Upper lobe of left lung (tissue), 6 donors: Measurements from ENCODE around the gene ASIC1. TPM values are rescaled to one million over a fixed set of nuclear protein-coding genes. Genes with fewer than 3 reads are reported as not detected.
A peak's percentile ranks its signal among the peaks of the same experiment; 100 is the strongest.

Source experiments
- ATAC-seq, 2 donors: fragments of 200-7000 bp; cut with Tn5 transposase; one replicate each; pipeline ENCODE4 v1.9.1; 2022; ENCODE audit warnings: mild to moderate bottlenecking in 2 of 2, moderate library complexity in 2 of 2; ENCODE audit not compliant: low FRiP score in 2 of 2
- DNase-seq, 2 donors: peaks; one replicate each; pipeline ENCODE4 v3.0.0-alpha.2; 2019 to 2020
- H3K27ac ChIP-seq, 4 donors: fragments of 200-600 bp; sonication (generic); one replicate each; pipeline ENCODE4 v1.5.1; 2016 to 2019
- H3K27me3 ChIP-seq, 4 donors: fragments of 200-600 bp; sonication (generic); one replicate each; pipeline ENCODE4 v1.5.1; 2017 to 2019
- H3K36me3 ChIP-seq, 4 donors: fragments of 200-600 bp; sonication (generic); one replicate each; pipeline ENCODE4 v1.5.1; 2016 to 2019
- H3K4me1 ChIP-seq, 4 donors: fragments of 200-600 bp; sonication (generic); one replicate each; pipeline ENCODE4 v1.5.1; 2018 to 2019
- H3K4me3 ChIP-seq, 4 donors: fragments of 200-600 bp; sonication (generic); one replicate each; pipeline ENCODE4 v1.5.1; 2017 to 2019; ENCODE audit warnings: mild to moderate bottlenecking in 2 of 4, moderate library complexity in 1 of 4
- H3K9me3 ChIP-seq, 4 donors: fragments of 200-600 bp; sonication (generic); one replicate each; pipeline ENCODE4 v1.5.1; 2018 to 2019
- CTCF ChIP-seq, 6 experiments: fragments of 450-650 bp in 4 of 6; fragments of 200-600 bp in 2 of 6; sonication (generic) in 2 of 6; IDR thresholded peaks; one replicate each; pipeline ENCODE4 v1.5.1; 2016 to 2019; ENCODE audit warnings: antibody characterized with exemption in 6 of 6
- EP300 ChIP-seq, 4 donors: sonication (generic); formaldehyde crosslinking; IDR thresholded peaks; one replicate each; pipeline ENCODE4 v1.5.1; 2017; ENCODE audit warnings: antibody characterized with exemption in 4 of 4, control low read depth in 2 of 4
- POLR2A ChIP-seq, 4 donors: fragments of 450-650 bp; IDR thresholded peaks; one replicate each; pipeline ENCODE4 v1.5.1; 2016 to 2017; ENCODE audit warnings: antibody characterized with exemption in 4 of 4, mild to moderate bottlenecking in 2 of 4
- POLR2AphosphoS5 ChIP-seq, 2 donors: sonication (generic); formaldehyde crosslinking; IDR thresholded peaks; one replicate each; pipeline ENCODE4 v1.5.1; 2017; ENCODE audit warnings: antibody characterized with exemption in 2 of 2
- WGBS, 2 donors: methylation state at CpG; one replicate each; pipeline ENCODE4 v1.1.5; 2017 to 2018; 5-methylcytosine and 5-hydroxymethylcytosine counted together
- total RNA-seq, 6 donors: library from RNA; depleted of rRNA in 4 of 6; stranded (reverse); fragments of >200 nt in 4 of 6; gene quantifications; one replicate each; pipeline versions ENCODE4 v1.1.0 to v1.2.1, GENCODE V29; 2016 to 2021
- donor health status: DM: no; HTN: no; CAD: no; lungs with moderate emphysema.
- donor health status: DM: no; HTN: yes; CAD: no; lungs with severe emphysema.

ASIC1 gene
- total RNA-seq, 6 donors from 2014 or later, result 0.15 to 2.7 (median 1.1) TPM; not detected in 2

GRCh38 chr12:50101663-50102062 is 44.3 kb downstream of the ASIC1 start:
- H3K27ac ChIP-seq, result no peak overlapping the region
- 84 to 85% methylated on average over 3 of the region's 3 CpGs for WGBS, 2 donors

GRCh38 chr12:50102131-50102531 is 44.7 kb downstream of the ASIC1 start:
- WGBS, 2 donors, result 89 to 92% methylated on average over 2 of the region's 2 CpGs
- Histone ChIP-seq H3K27ac (no peak overlapping the region), H3K27me3 (no peaks in the 10 kb centered on the region), H3K4me1 (peaks cover 8 to 15% (median 13%) of the 10 kb centered on the region in 4 donors), H3K4me3 (no peak overlapping the region), H3K36me3 (peaks cover 16 to 48% (median 32%) of the 10 kb centered on the region in 4 donors), H3K9me3 (no peaks in the 10 kb centered on the region)
- TF ChIP-seq POLR2A (IDR thresholded peaks at IDR 0.05) (no peak), EP300 (IDR thresholded peaks at IDR 0.05) (no peak), CTCF (IDR thresholded peaks at IDR 0.05) (no peak), POLR2AphosphoS5 (IDR thresholded peaks at IDR 0.05) (no peak)
- DNase-seq (no peak), ATAC-seq (no peak)

More at GRCh38 chr12:50101663-50102062, 44.3 kb downstream of the ASIC1 start:
- peak in 1 of 2 donors; percentile 28 for ATAC-seq
- H3K27me3 ChIP-seq, result no peaks in the 10 kb centered on the region
- H3K4me1 ChIP-seq, result peaks cover 8 to 15% (median 13%) of the 10 kb centered on the region in 4 donors
- H3K9me3 ChIP-seq, result no peaks in the 10 kb centered on the region
- TF ChIP-seq POLR2AphosphoS5 (IDR thresholded peaks at IDR 0.05) (no peak), CTCF (IDR thresholded peaks at IDR 0.05) (peak in 2 of 6 experiments; percentile 28 to 50)
- no peak for DNase-seq
- H3K4me3 ChIP-seq, result no peak overlapping the region
- peaks cover 21 to 53% (median 37%) of the 10 kb centered on the region in 4 donors for H3K36me3 ChIP-seq

- DNase-seq (no peak), ATAC-seq (peak in 1 of 2 donors; percentile 42)
- H3K9me3 ChIP-seq, result no peaks in the 10 kb centered on the region
- 76 to 81% methylated on average over 7 to 8 of the region's 8 CpGs for WGBS, 2 donors
- H3K4me3 ChIP-seq, result no peak overlapping the region
- TF ChIP-seq POLR2AphosphoS5 (IDR thresholded peaks at IDR 0.05), result no peak
- TF ChIP-seq EP300 (IDR thresholded peaks at IDR 0.05), result no peak
- peaks cover 16 to 42% (median 27%) of the 10 kb centered on the region in 4 donors for H3K36me3 ChIP-seq
- peaks cover 8 to 15% (median 13%) of the 10 kb centered on the region in 4 donors for H3K4me1 ChIP-seq
- H3K27me3 ChIP-seq, result no peaks in the 10 kb centered on the region
- H3K27ac ChIP-seq, result no peak overlapping the region
Observed at GRCh38 chr12:50102646-50103309, 45.4 kb downstream of the ASIC1 start.

GRCh38 chr12:50103351-50103750 is 46.0 kb downstream of the ASIC1 start:
- H3K4me1 ChIP-seq, result peaks cover 8 to 15% (median 13%) of the 10 kb centered on the region in 4 donors
- H3K36me3 ChIP-seq, result peaks cover 11 to 36% (median 21%) of the 10 kb centered on the region in 4 donors
- DNase-seq, result no peak
- no peak for ATAC-seq
- H3K27ac ChIP-seq, result peak overlapping the region in 1 of 4 donors; percentile 40
- no peak overlapping the region for H3K4me3 ChIP-seq
- H3K9me3 ChIP-seq, result no peaks in the 10 kb centered on the region
- no peaks in the 10 kb centered on the region for H3K27me3 ChIP-seq
- no peak for TF ChIP-seq POLR2AphosphoS5 (IDR thresholded peaks at IDR 0.05)
- no peak for TF ChIP-seq POLR2A (IDR thresholded peaks at IDR 0.05)
- TF ChIP-seq CTCF (IDR thresholded peaks at IDR 0.05), result no peak
- no peak for TF ChIP-seq EP300 (IDR thresholded peaks at IDR 0.05)
- 100% methylated on average over 2 of the region's 2 CpGs for WGBS, 2 donors

GRCh38 chr12:50103767-50104321 is 46.4 kb downstream of the ASIC1 start, which contains the start of gene GPD1:
Gene GPD1, plus strand, starts transcription at chr12:50104008. Its CDS starts 43 bp downstream, at chr12:50104051.
- TF ChIP-seq POLR2A (IDR thresholded peaks at IDR 0.05) (peak in 1 of 4 donors; percentile 48), CTCF (IDR thresholded peaks at IDR 0.05) (no peak), POLR2AphosphoS5 (IDR thresholded peaks at IDR 0.05) (peak in 1 of 2 donors; percentile 47), EP300 (IDR thresholded peaks at IDR 0.05) (no peak)
- Histone ChIP-seq H3K4me3 (peak within 1 kb of the TSS in 2 of 4 donors; percentile 20 to 23), H3K27me3 (no peaks in the 10 kb centered on the region), H3K36me3 (peaks cover 8 to 31% (median 16%) of the 10 kb centered on the region in 4 donors), H3K4me1 (peaks cover 8 to 15% (median 13%) of the 10 kb centered on the region in 4 donors), H3K9me3 (no peaks in the 10 kb centered on the region), H3K27ac (peak within 1 kb of the TSS in 1 of 4 donors; percentile 40)
- DNase-seq (peak; percentile 77 to 89), ATAC-seq (peak; percentile 74 to 82)
- 32 to 35% methylated on average over 10 to 13 of the region's 13 CpGs for WGBS, 2 donors
